Peyer's patch (tissue), 4 donors: Measurements from ENCODE around the gene BEST1. TPM values are rescaled to one million over a fixed set of nuclear protein-coding genes. Genes with fewer than 3 reads are reported as not detected.

Source experiments
- DNase-seq, 3 donors: peaks; one replicate each; pipeline ENCODE4 v3.0.0-alpha.2; 2017 to 2019
- H3K27ac ChIP-seq, 4 donors: fragments of 200-600 bp; sonication (generic); one replicate each; pipeline ENCODE4 v1.5.1; 2016 to 2019
- H3K27me3 ChIP-seq, 2 donors: fragments of 200-600 bp; sonication (generic); one replicate each; pipeline ENCODE4 v1.5.1; 2019
- H3K36me3 ChIP-seq, 3 donors: fragments of 200-600 bp; sonication (generic); one replicate each; pipeline ENCODE4 v1.5.1; 2016 to 2019
- H3K4me1 ChIP-seq, 4 donors: fragments of 200-600 bp; sonication (generic); one replicate each; pipeline ENCODE4 v1.5.1; 2016 to 2019
- H3K4me3 ChIP-seq, 4 donors: fragments of 200-600 bp; sonication (generic); 1 replicate in 3 of 4; 2 replicates in 1 of 4; pipeline ENCODE4 v1.5.1; 2016 to 2019; ENCODE audit warnings: mild to moderate bottlenecking in 1 of 4
- H3K9me3 ChIP-seq, 4 donors: fragments of 200-600 bp; sonication (generic); one replicate each; pipeline ENCODE4 v1.5.1; 2016 to 2019; ENCODE audit warnings: mild to moderate bottlenecking in 1 of 4
- CTCF ChIP-seq, 6 experiments: fragments of 450-650 bp in 4 of 6; fragments of 200-600 bp in 2 of 6; sonication (generic) in 1 of 6; IDR thresholded peaks; one replicate each; pipeline ENCODE4 v1.5.1; 2017 to 2019; ENCODE audit warnings: antibody characterized with exemption in 6 of 6, mild to moderate bottlenecking in 3 of 6, moderate library complexity in 1 of 6
- POLR2A ChIP-seq, 2 donors: fragments of 450-650 bp; IDR thresholded peaks; one replicate each; pipeline ENCODE4 v1.5.1; 2017; ENCODE audit warnings: antibody characterized with exemption in 2 of 2, mild to moderate bottlenecking in 2 of 2, moderate library complexity in 2 of 2
- total RNA-seq, 4 donors: library from RNA; depleted of rRNA; stranded (reverse); fragments of >200 nt; gene quantifications; one replicate each; pipeline ENCODE4 v1.1.0, GENCODE V29; 2016

Gene BEST1
- total RNA-seq, 4 donors from 2014 or later, result 0.47 to 4.1 (median 2.3) TPM

GRCh38 chr11:61959678-61960077, 9.5 kb downstream of the BEST1 start:
- peaks cover 13 to 64% (median 29%) of the 10 kb centered on the region in 4 donors for H3K4me1 ChIP-seq
- DNase-seq, result peak in 1 of 3 donors; percentile 46
- peaks cover 0 to 15% (median 0%) of the 10 kb centered on the region in 3 donors for H3K36me3 ChIP-seq
- peak overlapping the region in 1 of 4 donors; percentile 75 for H3K27ac ChIP-seq
- H3K27me3 ChIP-seq, result no peaks in the 10 kb centered on the region
- no peak for TF ChIP-seq POLR2A (IDR thresholded peaks at IDR 0.05)
- TF ChIP-seq CTCF (IDR thresholded peaks at IDR 0.05), result no peak
- no peaks in the 10 kb centered on the region for H3K9me3 ChIP-seq
- no peak overlapping the region for H3K4me3 ChIP-seq

- no peak overlapping the region for H3K4me3 ChIP-seq
- H3K27me3 ChIP-seq, result no peaks in the 10 kb centered on the region
- H3K36me3 ChIP-seq, result peaks cover 0 to 23% (median 0%) of the 10 kb centered on the region in 3 donors
- H3K27ac ChIP-seq, result peak overlapping the region; percentile 42 to 100 (median 88)
- peaks cover 7 to 60% (median 27%) of the 10 kb centered on the region in 4 donors for H3K4me1 ChIP-seq
- H3K9me3 ChIP-seq, result no peaks in the 10 kb centered on the region
- DNase-seq, result peak in 2 of 3 donors; percentile 33 to 41
- no peak for TF ChIP-seq CTCF (IDR thresholded peaks at IDR 0.05)
- TF ChIP-seq POLR2A (IDR thresholded peaks at IDR 0.05), result no peak
Measured at GRCh38 chr11:61960532-61960931, 10.4 kb downstream of the BEST1 start.

- Histone ChIP-seq H3K27me3 (no peaks in the 10 kb centered on the region), H3K9me3 (no peaks in the 10 kb centered on the region), H3K4me3 (no peak overlapping the region), H3K36me3 (peaks cover 0 to 25% (median 0%) of the 10 kb centered on the region in 3 donors), H3K27ac (peak overlapping the region; percentile 75 to 100 (median 100)), H3K4me1 (peaks cover 4 to 53% (median 26%) of the 10 kb centered on the region in 4 donors)
- peak in 2 of 3 donors; percentile 81 to 86 for DNase-seq
- TF ChIP-seq CTCF (IDR thresholded peaks at IDR 0.05) (no peak), POLR2A (IDR thresholded peaks at IDR 0.05) (no peak)
Measured at GRCh38 chr11:61961570-61962212, 11.5 kb downstream of the BEST1 start.

GRCh38 chr11:61962213-61963015, 12.3 kb downstream of the BEST1 start:
- peaks cover 4 to 53% (median 26%) of the 10 kb centered on the region in 4 donors for H3K4me1 ChIP-seq
- peaks cover 0 to 25% (median 0%) of the 10 kb centered on the region in 3 donors for H3K36me3 ChIP-seq
- TF ChIP-seq POLR2A (IDR thresholded peaks at IDR 0.05) (peak in 1 of 2 donors; percentile 5), CTCF (IDR thresholded peaks at IDR 0.05) (no peak)
- H3K27ac ChIP-seq, result peak overlapping the region; percentile 75 to 100 (median 100)
- no peaks in the 10 kb centered on the region for H3K9me3 ChIP-seq
- H3K27me3 ChIP-seq, result no peaks in the 10 kb centered on the region
- peak in 1 of 3 donors; percentile 45 for DNase-seq
- no peak overlapping the region for H3K4me3 ChIP-seq

GRCh38 chr11:61963016-61963281, 12.8 kb downstream of the BEST1 start:
- Histone ChIP-seq H3K27me3 (no peaks in the 10 kb centered on the region), H3K27ac (peak overlapping the region; percentile 75 to 100 (median 100)), H3K4me3 (no peak overlapping the region), H3K9me3 (no peaks in the 10 kb centered on the region), H3K36me3 (peaks cover 0 to 25% (median 0%) of the 10 kb centered on the region in 3 donors), H3K4me1 (peaks cover 4 to 53% (median 26%) of the 10 kb centered on the region in 4 donors)
- TF ChIP-seq POLR2A (IDR thresholded peaks at IDR 0.05) (peak in 1 of 2 donors; percentile 43), CTCF (IDR thresholded peaks at IDR 0.05) (no peak)
- DNase-seq, result peak in 2 of 3 donors; percentile 57 to 70
